HepG2 (cell line): ENCODE data around the gene EFCAB8. TPM values are rescaled to one million over a fixed set of nuclear protein-coding genes. Genes with fewer than 3 reads are reported as not detected.

Experiments used
- ATAC-seq: fragments of 200-7000 bp; cut with Tn5 transposase; 3 replicates; pipeline ENCODE4 v1.9.1; 2020; ENCODE audit warnings: mild to moderate bottlenecking, moderate library complexity
- BruUV-seq: library from RNA; stranded (reverse); fragments of 400-500 nt; replicated peaks from 2 replicates; lab custom pipeline; 2021; lab: Mats Ljungman, UMichigan
- CTCF ChIA-PET: fragments of 300-600 bp; formaldehyde crosslinking; extraction: SDS; loops from one replicate; lab custom pipeline; 2021; ENCODE audit warnings: low total read pairs, inconsistent platforms, low intra/inter-chr PET ratio; lab: Yijun Ruan, JAX
- POLR2A ChIA-PET: fragments of 350-600 bp; sonication (Branson Sonifier 250); formaldehyde crosslinking; loops from one replicate; lab custom pipeline; 2020; ENCODE audit warnings: antibody characterized with exemption, inconsistent platforms; lab: Yijun Ruan, JAX
- DNase-seq: peaks from one replicate; pipeline ENCODE4 v3.0.0-alpha.2; 2015; ENCODE audit warnings: low spot score
- FAIRE-seq: peaks from 3 replicates; lab custom pipeline; 2011; peaks lifted over from hg19 to GRCh38; lab: Jason Lieb, UNC
- H2AFZ ChIP-seq: one replicate; pipeline ENCODE4 v1.6.1; 2011; ENCODE audit warnings: low read length, inconsistent platforms
- H3K27ac ChIP-seq: fragments of 300-600 bp; 3 replicates; pipeline ENCODE4 v1.8.0; 2011; ENCODE audit warnings: mixed run types, mild to moderate bottlenecking, mixed read lengths, low read length, inconsistent platforms; ENCODE audit not compliant: insufficient read depth; ENCODE audit errors: extremely low read length
- H3K27me3 ChIP-seq, 2 experiments: fragments of 200-600 bp in 1 of 2; 2 replicates in 1 of 2; 3 replicates in 1 of 2; pipeline versions ENCODE4 v1.6.0 to v1.8.0; 2011; ENCODE audit warnings: low read length in 2 of 2, mild to moderate bottlenecking in 2 of 2, moderate library complexity in 2 of 2, inconsistent platforms in 1 of 2; ENCODE audit not compliant: insufficient read depth in 2 of 2, control insufficient read depth in 1 of 2
- H3K36me3 ChIP-seq, 2 experiments: fragments of 200-600 bp in 1 of 2; replicated peaks in 1 of 2; 2 replicates in 1 of 2; 3 replicates in 1 of 2; pipeline versions ENCODE4 v1.5.1 to v1.8.0; 2011; ENCODE audit warnings: low read length in 2 of 2, inconsistent platforms in 1 of 2; ENCODE audit not compliant: insufficient read depth in 2 of 2, control insufficient read depth in 1 of 2
- H3K4me1 ChIP-seq: 2 replicates; pipeline ENCODE4 v1.5.1; 2012; ENCODE audit warnings: low read length, inconsistent platforms; ENCODE audit not compliant: insufficient read depth
- H3K4me2 ChIP-seq: 2 replicates; pipeline ENCODE4 v1.6.0; 2011; ENCODE audit warnings: low read depth, low read length, inconsistent platforms
- H3K4me3 ChIP-seq, 3 experiments: fragments of 200-600 bp in 1 of 3; sonication (generic), shearing (Covaris generic) in 1 of 3; replicated peaks in 1 of 3; 2 replicates each; pipeline ENCODE4 v1.5.1; 2011 to 2016; ENCODE audit warnings: low read length in 3 of 3, inconsistent platforms in 2 of 3, low read depth in 2 of 3, mild to moderate bottlenecking in 2 of 3, control low read depth in 1 of 3, mixed read lengths in 1 of 3; ENCODE audit not compliant: insufficient read depth in 1 of 3
- H3K79me2 ChIP-seq: one replicate; pipeline ENCODE4 v1.6.1; 2011; ENCODE audit warnings: low read length, inconsistent platforms; ENCODE audit not compliant: insufficient read depth
- H3K9ac ChIP-seq: 2 replicates; pipeline ENCODE4 v1.6.0; 2011; ENCODE audit warnings: mild to moderate bottlenecking, low read depth, low read length, inconsistent platforms; ENCODE audit not compliant: insufficient read depth
- H3K9me3 ChIP-seq: 2 replicates; pipeline ENCODE4 v1.5.1; 2012; ENCODE audit warnings: mild to moderate bottlenecking, low read length
- H4K20me1 ChIP-seq: 2 replicates; pipeline ENCODE4 v1.6.0; 2011; ENCODE audit warnings: inconsistent platforms, mild to moderate bottlenecking, low read length, moderate library complexity; ENCODE audit not compliant: insufficient read depth
- ATRX ChIP-seq: sonication (generic); formaldehyde crosslinking; IDR thresholded peaks from 2 replicates; pipeline ENCODE4 v1.4.0; 2020; ENCODE audit warnings: missing genetic modification reagents, borderline replicate concordance
- CREM ChIP-seq, 2 experiments: sonication (generic) in 1 of 2; formaldehyde crosslinking in 1 of 2; IDR thresholded peaks; 2 replicates each; pipeline versions ENCODE4 v1.4.0 to v1.6.1; 2016 to 2020; ENCODE audit warnings: antibody characterized with exemption in 1 of 2, mild to moderate bottlenecking in 1 of 2, missing genetic modification reagents in 1 of 2
- HMGXB4 ChIP-seq, 2 experiments: sonication (generic) in 1 of 2; formaldehyde crosslinking in 1 of 2; IDR thresholded peaks; 2 replicates each; pipeline versions ENCODE4 v1.4.0 to v1.6.1; 2018 to 2020; ENCODE audit warnings: missing genetic modification reagents in 2 of 2, borderline replicate concordance in 1 of 2, low read depth in 1 of 2, mild to moderate bottlenecking in 1 of 2, missing biosample characterization in 1 of 2
- HNF4G ChIP-seq, 2 experiments: sonication (generic) in 1 of 2; formaldehyde crosslinking in 1 of 2; IDR thresholded peaks; 2 replicates each; pipeline versions ENCODE4 v1.4.0 to v1.6.1; 2011 to 2020; ENCODE audit warnings: borderline replicate concordance in 2 of 2, low read depth in 2 of 2, mild to moderate bottlenecking in 2 of 2, low read length in 1 of 2, missing genetic modification reagents in 1 of 2, moderate library complexity in 1 of 2
- KLF6 ChIP-seq: IDR thresholded peaks from 2 replicates; pipeline ENCODE4 v1.8.0; 2016; ENCODE audit warnings: missing biosample characterization, missing genetic modification reagents
- MAX ChIP-seq: IDR thresholded peaks from 2 replicates; pipeline ENCODE4 v1.6.1; 2012; ENCODE audit warnings: inconsistent platforms
- YEATS4 ChIP-seq: sonication (generic); formaldehyde crosslinking; IDR thresholded peaks from 2 replicates; pipeline ENCODE4 v1.4.0; 2020; ENCODE audit warnings: missing genetic modification reagents, borderline replicate concordance
- ZBTB43 ChIP-seq: sonication (generic); formaldehyde crosslinking; conservative IDR thresholded peaks from 2 replicates; pipeline ENCODE4 v1.4.0; 2020; ENCODE audit warnings: missing genetic modification reagents
- ZNF224 ChIP-seq: sonication (generic); formaldehyde crosslinking; IDR thresholded peaks from 2 replicates; pipeline ENCODE4 v1.5.0; 2020; ENCODE audit warnings: mild to moderate bottlenecking, missing genetic modification reagents
- ZNF44 ChIP-seq: sonication (generic); formaldehyde crosslinking; IDR thresholded peaks from 2 replicates; pipeline ENCODE4 v1.5.1; 2020; ENCODE audit warnings: mild to moderate bottlenecking, missing genetic modification reagents
- ZNF530 ChIP-seq: sonication (generic); formaldehyde crosslinking; IDR thresholded peaks from 2 replicates; pipeline ENCODE4 v1.5.0; 2020; ENCODE audit warnings: low read depth, mild to moderate bottlenecking, missing genetic modification reagents
- ZNF614 ChIP-seq: IDR thresholded peaks from 2 replicates; pipeline ENCODE4 v1.6.1; 2018; ENCODE audit warnings: missing biosample characterization, missing genetic modification reagents, inconsistent platforms, borderline replicate concordance
- ZNF746 ChIP-seq: sonication (generic); formaldehyde crosslinking; IDR thresholded peaks from 2 replicates; pipeline ENCODE4 v1.8.0; 2022; ENCODE audit warnings: mild to moderate bottlenecking, missing genetic modification reagents
- WGBS: methylation state at CpG from one replicate; pipeline ENCODE4 v1.1.6; 2017; ENCODE audit warnings: low lambda C conversion rate; 5-methylcytosine and 5-hydroxymethylcytosine counted together
- in situ Hi-C: cut with HindIII; loops from 2 replicates; pipeline ENCODE4 v1.10.0; 2017; ENCODE audit warnings: low pct_unique_long_range_greater_than_20kb; ENCODE audit not compliant: extremely low pct_ligation_motif_present
- intact Hi-C: fragments of 100-400 bp; cut with micrococcal nuclease; formaldehyde crosslinking; loops from one replicate; pipeline ENCODE4 v1.10.0; 2022; ENCODE audit not compliant: unreplicated experiment
- polyA plus RNA-seq, 8 experiments: library from polyadenylated mRNA; depleted of rRNA in 3 of 8; stranded (reverse) in 7 of 8; unstranded in 1 of 8; fragments of >200 nt; fragmentation: Illumina TruSeq in 4 of 8; extraction: Trizol in 4 of 8; gene quantifications; 2 replicates each; pipeline versions ENCODE4 v1.2.1 to v1.2.3, GENCODE V29; 2011 to 2016; ENCODE audit warnings: low read depth in 4 of 8, missing spikeins in 1 of 8, mixed read lengths in 1 of 8; ENCODE audit not compliant: insufficient read depth in 1 of 8
- total RNA-seq, 5 experiments: library from RNA; depleted of rRNA; stranded (reverse); fragments of >200 nt; fragmentation: Illumina TruSeq; extraction: Trizol; gene quantifications; 2 replicates each; pipeline ENCODE4 v1.2.3, GENCODE V29; 2016; ENCODE audit warnings: low read depth in 1 of 5

EFCAB8 gene
- total and polyA plus RNA-seq, 2 of the 13 experiments (the other 11 are each of a cell fraction or from before 2014, with no cell fraction given), result 0.15 to 0.22 TPM

- Histone ChIP-seq H3K9me3 (no peaks in the 10 kb centered on the region), H3K27me3 (no peaks in the 10 kb centered on the region), H3K4me1 (no peaks in the 10 kb centered on the region), H2AFZ (no peak overlapping the region), H3K4me3 (no peak overlapping the region), H3K79me2 (peaks cover 61% of the 10 kb centered on the region), H3K9ac (no peak overlapping the region), H4K20me1 (no peaks in the 10 kb centered on the region), H3K27ac (no peak overlapping the region), H3K4me2 (no peak overlapping the region), H3K36me3 (peaks cover 24 to 69% of the 10 kb centered on the region in 2 experiments)
- CTCF ChIA-PET, result no interaction called here
- ATAC-seq (no peak; the same call in 2 of the 3 replicates), DNase-seq (no peak), FAIRE-seq (no peak)
- intact Hi-C loops (loop anchor here (5.0 kb wide), 2 partner anchors 37 to 1102 kb away; no protein-coding TSS in a partner anchor), in situ Hi-C loops (no loop called here)
- 92% methylated on average over 3 of the region's 3 CpGs for WGBS
- TF ChIP-seq ZNF614 (CRISPR knock-in tag), result no peak
- TF ChIP-seq ZNF746 (CRISPR knock-in tag), result no peak
- no peak for TF ChIP-seq ZNF224
- no peak for TF ChIP-seq KLF6 (CRISPR knock-in tag)
- no peak for TF ChIP-seq ZBTB43
- POLR2A ChIA-PET, result interaction anchor here (2.5 kb wide), 1 partner anchor 9 kb away, joined by 16 read pairs; the partner anchor contains the start of gene MAPRE1
- no TSS peak for BruUV-seq
Measured at GRCh38 chr20:32829311-32830005, 29.3 kb upstream of the EFCAB8 start.

GRCh38 chr20:32830437-32830836 is 28.3 kb upstream of the EFCAB8 start:
- H3K79me2 ChIP-seq, result peaks cover 52% of the 10 kb centered on the region
- H3K4me3 ChIP-seq, result no peak overlapping the region
- FAIRE-seq (no peak), DNase-seq (no peak), ATAC-seq (no peak)
- no peaks in the 10 kb centered on the region for H3K9me3 ChIP-seq
- BruUV-seq, result no TSS peak
- no peak overlapping the region for H2AFZ ChIP-seq
- ChIA-PET CTCF (no interaction called here), POLR2A (interaction anchor here (2.5 kb wide), 1 partner anchor 10 kb away, joined by 16 read pairs; the partner anchor contains the start of gene MAPRE1)
- in situ Hi-C loops (no loop called here), intact Hi-C loops (no loop called here)
- H4K20me1 ChIP-seq, result no peaks in the 10 kb centered on the region
- H3K27ac ChIP-seq, result no peak overlapping the region
- H3K27me3 ChIP-seq, result no peaks in the 10 kb centered on the region
- H3K4me2 ChIP-seq, result no peak overlapping the region
- peaks cover 28 to 77% of the 10 kb centered on the region in 2 experiments for H3K36me3 ChIP-seq
- 95% methylated on average over 3 of the region's 3 CpGs for WGBS
- H3K4me1 ChIP-seq, result no peaks in the 10 kb centered on the region
- H3K9ac ChIP-seq, result no peak overlapping the region
- TF ChIP-seq ATRX (CRISPR knock-in tag) (no peak), CREM (IDR thresholded peaks at IDR 0.05) (no peak), CREM (CRISPR knock-in tag; IDR thresholded peaks at IDR 0.05) (no peak), YEATS4 (no peak), HMGXB4 (CRISPR knock-in tag; IDR thresholded peaks at IDR 0.05; ENCODE audit: borderline replicate concordance in 1 of 2, low read depth in 1 of 2) (no peak), HNF4G (IDR thresholded peaks at IDR 0.05; ENCODE audit: borderline replicate concordance, low read depth, low read length) (no peak), HNF4G (CRISPR knock-in tag; IDR thresholded peaks at IDR 0.05; ENCODE audit: borderline replicate concordance, low read depth) (no peak), ZNF530 (no peak), MAX (no peak), KLF6 (CRISPR knock-in tag) (no peak), ZNF44 (no peak)
